Testis (tissue), 3 donors: Measurements from ENCODE around the gene EDC4. TPM values are rescaled to one million over a fixed set of nuclear protein-coding genes. Genes with fewer than 3 reads are reported as not detected.

Experiments
- DNase-seq: peaks from one replicate; pipeline ENCODE4 v3.0.0-alpha.2; 2019
- H3K27ac ChIP-seq, 2 donors: fragments of 200-600 bp; sonication (generic); one replicate each; pipeline ENCODE4 v1.5.1; 2019
- H3K27me3 ChIP-seq: fragments of 200-600 bp; sonication (generic); one replicate; pipeline ENCODE4 v1.5.1; 2019
- H3K36me3 ChIP-seq: fragments of 200-600 bp; sonication (generic); one replicate; pipeline ENCODE4 v1.5.1; 2017; ENCODE audit warnings: low read depth; ENCODE audit errors: missing control alignments
- H3K4me1 ChIP-seq: fragments of 200-600 bp; sonication (generic); one replicate; pipeline ENCODE4 v1.5.1; 2019
- H3K4me3 ChIP-seq, 2 donors: fragments of 200-600 bp; sonication (generic); one replicate each; pipeline ENCODE4 v1.5.1; 2017 to 2019
- H3K9me3 ChIP-seq: fragments of 200-600 bp; sonication (generic); one replicate; pipeline ENCODE4 v1.5.1; 2017
- POLR2A ChIP-seq: fragments of 450-650 bp; IDR thresholded peaks from one replicate; pipeline ENCODE4 v1.6.1; 2017; ENCODE audit warnings: antibody characterized with exemption, mild to moderate bottlenecking, moderate library complexity
- WGBS, 2 donors: methylation state at CpG; one replicate each; pipeline ENCODE4 v1.1.5; 2018; 5-methylcytosine and 5-hydroxymethylcytosine counted together
- intact Hi-C: fragments of 100-400 bp; cut with DNase I; formaldehyde crosslinking; loops from one replicate; pipeline ENCODE4 v1.15.1; 2023; ENCODE audit warnings: low total_unique reads
- polyA plus RNA-seq: library from polyadenylated mRNA; stranded (reverse); fragments of 350-450 nt; fragmentation: Illumina TruSeq; extraction: RNeasy Lipid Tissue Mini Kit (QIAGEN cat#74804); gene quantifications from one replicate; pipeline ENCODE4 v1.2.3, GENCODE V29; 2014; ENCODE audit warnings: low read depth, low replicate concordance; ENCODE audit not compliant: insufficient read depth
- total RNA-seq, 2 donors: library from RNA; depleted of rRNA; stranded (reverse); fragments of >200 nt; gene quantifications; one replicate each; pipeline ENCODE4 v1.2.3, GENCODE V29; 2016
- TF ChIP-seq, protein P1 (sequence below), 3 experiments: fragments of 450-650 bp in 2 of 3; fragments of 200-600 bp in 1 of 3; sonication (generic) in 1 of 3; IDR thresholded peaks; one replicate each; pipeline ENCODE4 v1.5.1; 2016 to 2019; ENCODE audit warnings: antibody characterized with exemption in 3 of 3, mild to moderate bottlenecking in 2 of 3, moderate library complexity in 1 of 3

EDC4 gene
- total and polyA plus RNA-seq, 3 donors from 2014 or later = 96.7 to 107 (median 106) TPM

DNA sequence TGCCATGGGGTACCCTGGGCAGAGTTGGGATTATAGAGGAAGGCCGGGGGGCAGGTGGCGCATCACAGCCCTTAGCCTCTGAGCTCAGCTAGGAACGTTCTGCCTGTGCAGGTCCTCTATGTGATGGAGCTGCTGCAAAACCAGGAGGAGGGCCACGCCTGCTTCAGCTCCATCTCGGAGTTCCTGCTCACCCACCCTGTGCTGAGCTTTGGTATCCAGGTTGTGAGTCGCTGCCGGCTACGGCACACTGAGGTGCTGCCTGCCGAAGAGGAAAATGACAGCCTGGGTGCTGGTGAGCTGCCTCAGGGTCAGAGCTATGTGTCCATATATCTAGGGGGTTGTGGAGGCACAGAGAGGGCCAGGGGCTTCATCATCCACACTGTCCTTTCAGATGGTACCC is 6.0 kb downstream of the EDC4 start:
- Histone ChIP-seq H3K4me3 (no peak overlapping the region), H3K27me3 (no peaks in the 10 kb centered on the region), H3K27ac (no peak overlapping the region), H3K4me1 (peaks cover 15% of the 10 kb centered on the region), H3K36me3 (no peaks in the 10 kb centered on the region), H3K9me3 (no peaks in the 10 kb centered on the region)
- DNase-seq = no peak
- no peak for TF ChIP-seq POLR2A
- TF ChIP-seq, protein P1, sequence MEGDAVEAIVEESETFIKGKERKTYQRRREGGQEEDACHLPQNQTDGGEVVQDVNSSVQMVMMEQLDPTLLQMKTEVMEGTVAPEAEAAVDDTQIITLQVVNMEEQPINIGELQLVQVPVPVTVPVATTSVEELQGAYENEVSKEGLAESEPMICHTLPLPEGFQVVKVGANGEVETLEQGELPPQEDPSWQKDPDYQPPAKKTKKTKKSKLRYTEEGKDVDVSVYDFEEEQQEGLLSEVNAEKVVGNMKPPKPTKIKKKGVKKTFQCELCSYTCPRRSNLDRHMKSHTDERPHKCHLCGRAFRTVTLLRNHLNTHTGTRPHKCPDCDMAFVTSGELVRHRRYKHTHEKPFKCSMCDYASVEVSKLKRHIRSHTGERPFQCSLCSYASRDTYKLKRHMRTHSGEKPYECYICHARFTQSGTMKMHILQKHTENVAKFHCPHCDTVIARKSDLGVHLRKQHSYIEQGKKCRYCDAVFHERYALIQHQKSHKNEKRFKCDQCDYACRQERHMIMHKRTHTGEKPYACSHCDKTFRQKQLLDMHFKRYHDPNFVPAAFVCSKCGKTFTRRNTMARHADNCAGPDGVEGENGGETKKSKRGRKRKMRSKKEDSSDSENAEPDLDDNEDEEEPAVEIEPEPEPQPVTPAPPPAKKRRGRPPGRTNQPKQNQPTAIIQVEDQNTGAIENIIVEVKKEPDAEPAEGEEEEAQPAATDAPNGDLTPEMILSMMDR (IDR thresholded peaks at IDR 0.05) = no peak
- 95% methylated on average over 9 of the region's 9 CpGs; no CpG with 5 or more reads in 1 of the 2 donors for WGBS, 2 donors
- intact Hi-C loops = no loop called here

DNA sequence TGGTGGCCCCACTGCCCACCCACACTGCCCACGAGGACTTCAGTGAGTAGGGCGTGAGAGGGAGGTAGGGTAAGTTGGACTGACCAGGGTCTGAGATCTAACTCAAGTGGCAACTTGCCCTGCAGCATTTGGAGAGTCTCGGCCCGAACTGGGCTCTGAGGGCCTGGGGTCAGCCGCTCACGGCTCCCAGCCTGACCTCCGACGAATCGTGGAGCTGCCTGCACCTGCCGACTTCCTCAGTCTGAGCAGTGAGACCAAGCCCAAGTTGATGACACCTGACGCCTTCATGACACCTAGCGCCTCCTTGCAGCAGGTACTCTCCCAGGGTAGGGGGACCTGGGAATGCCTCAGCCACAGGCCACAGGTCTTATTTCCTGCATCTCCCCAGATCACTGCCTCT is 6.6 kb downstream of the EDC4 start:
- TF ChIP-seq, protein P1 (IDR thresholded peaks at IDR 0.05) = no peak
- no peak for TF ChIP-seq POLR2A
- intact Hi-C loops = no loop called here
- Histone ChIP-seq H3K36me3 (no peaks in the 10 kb centered on the region), H3K27ac (no peak overlapping the region), H3K27me3 (no peaks in the 10 kb centered on the region), H3K9me3 (no peaks in the 10 kb centered on the region), H3K4me1 (peaks cover 11% of the 10 kb centered on the region), H3K4me3 (no peak overlapping the region)
- WGBS, 2 donors = 89 to 93% methylated on average over 3 to 12 of the region's 12 CpGs
- no peak for DNase-seq

GRCh38 chr16:67879936-67880335 is 7.1 kb downstream of the EDC4 start:
- WGBS, 2 donors = 71 to 100% methylated on average over 3 to 5 of the region's 5 CpGs
- TF ChIP-seq, protein P1 (IDR thresholded peaks at IDR 0.05) = no peak
- TF ChIP-seq POLR2A = no peak

GRCh38 chr16:67880584-67880983 is 7.7 kb downstream of the EDC4 start:
- Histone ChIP-seq H3K27ac (no peak overlapping the region), H3K9me3 (no peaks in the 10 kb centered on the region), H3K4me1 (peaks cover 10% of the 10 kb centered on the region), H3K27me3 (no peaks in the 10 kb centered on the region), H3K36me3 (no peaks in the 10 kb centered on the region), H3K4me3 (no peak overlapping the region)
- 92 to 94% methylated on average over 13 of the region's 13 CpGs for WGBS, 2 donors
- TF ChIP-seq, protein P1 (IDR thresholded peaks at IDR 0.05) = no peak
- TF ChIP-seq POLR2A = no peak
- intact Hi-C loops = no loop called here
- no peak for DNase-seq

More at GRCh38 chr16:67879936-67880335, 7.1 kb downstream of the EDC4 start:
- no peak overlapping the region for H3K4me3 ChIP-seq
- no peak for DNase-seq
- intact Hi-C loops = no loop called here
- H3K4me1 ChIP-seq = peaks cover 12% of the 10 kb centered on the region
- no peaks in the 10 kb centered on the region for H3K27me3 ChIP-seq
- no peak overlapping the region for H3K27ac ChIP-seq
- H3K36me3 ChIP-seq = no peaks in the 10 kb centered on the region
- no peaks in the 10 kb centered on the region for H3K9me3 ChIP-seq

DNA sequence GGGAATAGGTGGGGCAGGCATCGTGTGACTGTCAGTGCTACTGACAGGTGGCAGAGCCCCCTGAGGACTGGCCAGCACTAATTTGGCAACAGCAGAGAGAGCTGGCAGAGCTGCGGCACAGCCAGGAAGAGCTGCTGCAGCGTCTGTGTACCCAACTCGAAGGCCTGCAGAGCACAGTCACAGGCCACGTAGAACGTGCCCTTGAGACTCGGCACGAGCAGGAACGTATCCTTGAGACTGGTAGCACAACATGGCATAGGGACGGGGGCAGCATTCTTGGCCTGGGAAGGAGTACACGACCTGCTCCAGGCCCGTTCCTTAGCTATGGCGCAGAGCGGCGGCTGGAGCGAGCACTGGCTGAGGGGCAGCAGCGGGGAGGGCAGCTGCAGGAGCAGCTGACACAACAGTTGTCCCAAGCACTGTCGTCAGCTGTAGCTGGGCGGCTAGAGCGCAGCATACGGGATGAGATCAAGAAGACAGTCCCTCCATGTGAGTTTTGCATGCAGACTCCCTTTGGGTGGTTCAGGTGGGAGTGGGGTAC is 8.8 kb downstream of the EDC4 start:
- intact Hi-C loops = no loop called here
- H3K9me3 ChIP-seq = no peaks in the 10 kb centered on the region
- no peak overlapping the region for H3K4me3 ChIP-seq
- H3K36me3 ChIP-seq = no peaks in the 10 kb centered on the region
- DNase-seq = peak; percentile 78
- H3K4me1 ChIP-seq = peaks cover 10% of the 10 kb centered on the region
- no peaks in the 10 kb centered on the region for H3K27me3 ChIP-seq
- TF ChIP-seq, protein P1 (IDR thresholded peaks at IDR 0.05) = no peak
- no peak for TF ChIP-seq POLR2A
- H3K27ac ChIP-seq = peak overlapping the region in 1 of 2 donors; percentile 29
- WGBS, 2 donors = 81 to 85% methylated on average over 19 to 21 of the region's 21 CpGs
